HepG2 (cell line): Measurements from ENCODE around the gene CKLF. TPM values are rescaled to one million over a fixed set of nuclear protein-coding genes. Genes with fewer than 3 reads are reported as not detected.

Experiments used
- DR1 ChIP-seq: sonication (generic); formaldehyde crosslinking; IDR thresholded peaks from 2 replicates; pipeline ENCODE4 v1.8.0; 2021; ENCODE audit warnings: mild to moderate bottlenecking, missing genetic modification reagents, inconsistent platforms
- IKZF4 ChIP-seq: sonication (generic); formaldehyde crosslinking; IDR thresholded peaks from 2 replicates; pipeline ENCODE4 v1.5.1; 2020; ENCODE audit warnings: borderline replicate concordance, mild to moderate bottlenecking, low read depth, missing genetic modification reagents; ENCODE audit errors: not compliant biosample characterization
- IRF1 ChIP-seq: sonication (generic); formaldehyde crosslinking; IDR thresholded peaks from 2 replicates; pipeline ENCODE4 v1.4.0; 2020; ENCODE audit warnings: low read depth, mild to moderate bottlenecking, missing genetic modification reagents
- RBAK ChIP-seq: sonication (generic); formaldehyde crosslinking; IDR thresholded peaks from 2 replicates; pipeline ENCODE4 v1.5.1; 2020; ENCODE audit warnings: mild to moderate bottlenecking, missing genetic modification reagents
- RFX1 ChIP-seq: fragments of 450-650 bp; IDR thresholded peaks from 2 replicates; pipeline ENCODE4 v1.6.1; 2017
- RORA ChIP-seq: sonication (generic); formaldehyde crosslinking; IDR thresholded peaks from 2 replicates; pipeline ENCODE4 v1.5.0; 2020; ENCODE audit warnings: mild to moderate bottlenecking, missing genetic modification reagents, moderate library complexity
- U2AF1 ChIP-seq: fragments of 200-400 bp; formaldehyde crosslinking; optimal IDR thresholded peaks from 2 replicates; pipeline ENCODE3; 2017; ENCODE audit warnings: mild to moderate bottlenecking, low read depth, low read length
- ZKSCAN5 ChIP-seq: sonication (generic); formaldehyde crosslinking; IDR thresholded peaks from 2 replicates; pipeline ENCODE4 v1.5.1; 2020; ENCODE audit warnings: mild to moderate bottlenecking, missing genetic modification reagents
- ZNF224 ChIP-seq: sonication (generic); formaldehyde crosslinking; IDR thresholded peaks from 2 replicates; pipeline ENCODE4 v1.5.0; 2020; ENCODE audit warnings: mild to moderate bottlenecking, missing genetic modification reagents
- ZNF335 ChIP-seq: sonication (generic); formaldehyde crosslinking; IDR thresholded peaks from 2 replicates; pipeline ENCODE4 v1.4.0; 2020; ENCODE audit warnings: missing genetic modification reagents
- ZNF484 ChIP-seq: sonication (generic); formaldehyde crosslinking; IDR thresholded peaks from 2 replicates; pipeline ENCODE4 v1.5.1; 2020; ENCODE audit warnings: mild to moderate bottlenecking, low read depth, missing genetic modification reagents, borderline replicate concordance
- ZSCAN20 ChIP-seq: sonication (generic); formaldehyde crosslinking; IDR thresholded peaks from 2 replicates; pipeline ENCODE4 v1.4.0; 2020; ENCODE audit warnings: missing genetic modification reagents, mild to moderate bottlenecking, borderline replicate concordance
- polyA plus RNA-seq, 8 experiments: library from polyadenylated mRNA; depleted of rRNA in 3 of 8; stranded (reverse) in 7 of 8; unstranded in 1 of 8; fragments of >200 nt; fragmentation: Illumina TruSeq in 4 of 8; extraction: Trizol in 4 of 8; gene quantifications; 2 replicates each; pipeline versions ENCODE4 v1.2.1 to v1.2.3, GENCODE V29; 2011 to 2016; ENCODE audit warnings: low read depth in 4 of 8, missing spikeins in 1 of 8, mixed read lengths in 1 of 8; ENCODE audit not compliant: insufficient read depth in 1 of 8
- total RNA-seq, 5 experiments: library from RNA; depleted of rRNA; stranded (reverse); fragments of >200 nt; fragmentation: Illumina TruSeq; extraction: Trizol; gene quantifications; 2 replicates each; pipeline ENCODE4 v1.2.3, GENCODE V29; 2016; ENCODE audit warnings: low read depth in 1 of 5
- TF ChIP-seq, protein P1 (sequence below): sonication (generic); formaldehyde crosslinking; IDR thresholded peaks from 2 replicates; pipeline ENCODE4 v1.5.1; 2020; ENCODE audit warnings: mild to moderate bottlenecking, moderate library complexity, missing genetic modification reagents
- TF ChIP-seq, protein P2 (sequence below): sonication (generic); formaldehyde crosslinking; IDR thresholded peaks from 2 replicates; pipeline ENCODE4 v1.4.0; 2020; ENCODE audit warnings: missing genetic modification reagents, borderline replicate concordance
- TF ChIP-seq, protein P3 (sequence below): sonication (generic); formaldehyde crosslinking; IDR thresholded peaks from 2 replicates; pipeline ENCODE4 v1.4.0; 2020; ENCODE audit warnings: missing genetic modification reagents, mild to moderate bottlenecking, borderline replicate concordance
- TF ChIP-seq, protein P4 (sequence below): sonication (generic); formaldehyde crosslinking; IDR thresholded peaks from 2 replicates; pipeline ENCODE4 v1.8.0; 2023; ENCODE audit warnings: mild to moderate bottlenecking, missing genetic modification reagents
- TF ChIP-seq, protein P5 (sequence below): IDR thresholded peaks from 2 replicates; pipeline ENCODE4 v1.6.1; 2016; ENCODE audit warnings: low read depth

The CKLF gene
- total and polyA plus RNA-seq, 2 of the 13 experiments (the other 11 are each of a cell fraction or from before 2014, with no cell fraction given), result 120 to 167 TPM

GRCh38 chr16:66608241-66609138, 56.1 kb downstream of the CKLF start (continued):
- TF ChIP-seq ZNF484 (CRISPR knock-in tag) (no peak), RBAK (CRISPR knock-in tag) (no peak), ZSCAN20 (CRISPR knock-in tag) (peak; percentile 61; the same call in 1 of the 2 replicates), ZNF335 (CRISPR knock-in tag) (peak; percentile 96), ZKSCAN5 (CRISPR knock-in tag) (no peak), U2AF1 (peak; percentile 91), RFX1 (no peak), ZNF224 (CRISPR knock-in tag) (peak; percentile 33; the same call in 1 of the 2 replicates), IKZF4 (peak; percentile 77), IRF1 (CRISPR knock-in tag) (peak; percentile 89; the same call in 1 of the 2 replicates), RORA (CRISPR knock-in tag) (no peak), DR1 (CRISPR knock-in tag) (peak; percentile 37; the same call in 1 of the 2 replicates)
- TF ChIP-seq, protein P1, sequence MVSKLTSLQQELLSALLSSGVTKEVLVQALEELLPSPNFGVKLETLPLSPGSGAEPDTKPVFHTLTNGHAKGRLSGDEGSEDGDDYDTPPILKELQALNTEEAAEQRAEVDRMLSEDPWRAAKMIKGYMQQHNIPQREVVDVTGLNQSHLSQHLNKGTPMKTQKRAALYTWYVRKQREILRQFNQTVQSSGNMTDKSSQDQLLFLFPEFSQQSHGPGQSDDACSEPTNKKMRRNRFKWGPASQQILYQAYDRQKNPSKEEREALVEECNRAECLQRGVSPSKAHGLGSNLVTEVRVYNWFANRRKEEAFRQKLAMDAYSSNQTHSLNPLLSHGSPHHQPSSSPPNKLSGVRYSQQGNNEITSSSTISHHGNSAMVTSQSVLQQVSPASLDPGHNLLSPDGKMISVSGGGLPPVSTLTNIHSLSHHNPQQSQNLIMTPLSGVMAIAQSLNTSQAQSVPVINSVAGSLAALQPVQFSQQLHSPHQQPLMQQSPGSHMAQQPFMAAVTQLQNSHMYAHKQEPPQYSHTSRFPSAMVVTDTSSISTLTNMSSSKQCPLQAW, result peak; percentile 85
- TF ChIP-seq, protein P2, sequence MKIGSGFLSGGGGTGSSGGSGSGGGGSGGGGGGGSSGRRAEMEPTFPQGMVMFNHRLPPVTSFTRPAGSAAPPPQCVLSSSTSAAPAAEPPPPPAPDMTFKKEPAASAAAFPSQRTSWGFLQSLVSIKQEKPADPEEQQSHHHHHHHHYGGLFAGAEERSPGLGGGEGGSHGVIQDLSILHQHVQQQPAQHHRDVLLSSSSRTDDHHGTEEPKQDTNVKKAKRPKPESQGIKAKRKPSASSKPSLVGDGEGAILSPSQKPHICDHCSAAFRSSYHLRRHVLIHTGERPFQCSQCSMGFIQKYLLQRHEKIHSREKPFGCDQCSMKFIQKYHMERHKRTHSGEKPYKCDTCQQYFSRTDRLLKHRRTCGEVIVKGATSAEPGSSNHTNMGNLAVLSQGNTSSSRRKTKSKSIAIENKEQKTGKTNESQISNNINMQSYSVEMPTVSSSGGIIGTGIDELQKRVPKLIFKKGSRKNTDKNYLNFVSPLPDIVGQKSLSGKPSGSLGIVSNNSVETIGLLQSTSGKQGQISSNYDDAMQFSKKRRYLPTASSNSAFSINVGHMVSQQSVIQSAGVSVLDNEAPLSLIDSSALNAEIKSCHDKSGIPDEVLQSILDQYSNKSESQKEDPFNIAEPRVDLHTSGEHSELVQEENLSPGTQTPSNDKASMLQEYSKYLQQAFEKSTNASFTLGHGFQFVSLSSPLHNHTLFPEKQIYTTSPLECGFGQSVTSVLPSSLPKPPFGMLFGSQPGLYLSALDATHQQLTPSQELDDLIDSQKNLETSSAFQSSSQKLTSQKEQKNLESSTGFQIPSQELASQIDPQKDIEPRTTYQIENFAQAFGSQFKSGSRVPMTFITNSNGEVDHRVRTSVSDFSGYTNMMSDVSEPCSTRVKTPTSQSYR (CRISPR knock-in tag), result no peak
- TF ChIP-seq, protein P3, sequence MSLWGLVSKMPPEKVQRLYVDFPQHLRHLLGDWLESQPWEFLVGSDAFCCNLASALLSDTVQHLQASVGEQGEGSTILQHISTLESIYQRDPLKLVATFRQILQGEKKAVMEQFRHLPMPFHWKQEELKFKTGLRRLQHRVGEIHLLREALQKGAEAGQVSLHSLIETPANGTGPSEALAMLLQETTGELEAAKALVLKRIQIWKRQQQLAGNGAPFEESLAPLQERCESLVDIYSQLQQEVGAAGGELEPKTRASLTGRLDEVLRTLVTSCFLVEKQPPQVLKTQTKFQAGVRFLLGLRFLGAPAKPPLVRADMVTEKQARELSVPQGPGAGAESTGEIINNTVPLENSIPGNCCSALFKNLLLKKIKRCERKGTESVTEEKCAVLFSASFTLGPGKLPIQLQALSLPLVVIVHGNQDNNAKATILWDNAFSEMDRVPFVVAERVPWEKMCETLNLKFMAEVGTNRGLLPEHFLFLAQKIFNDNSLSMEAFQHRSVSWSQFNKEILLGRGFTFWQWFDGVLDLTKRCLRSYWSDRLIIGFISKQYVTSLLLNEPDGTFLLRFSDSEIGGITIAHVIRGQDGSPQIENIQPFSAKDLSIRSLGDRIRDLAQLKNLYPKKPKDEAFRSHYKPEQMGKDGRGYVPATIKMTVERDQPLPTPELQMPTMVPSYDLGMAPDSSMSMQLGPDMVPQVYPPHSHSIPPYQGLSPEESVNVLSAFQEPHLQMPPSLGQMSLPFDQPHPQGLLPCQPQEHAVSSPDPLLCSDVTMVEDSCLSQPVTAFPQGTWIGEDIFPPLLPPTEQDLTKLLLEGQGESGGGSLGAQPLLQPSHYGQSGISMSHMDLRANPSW (CRISPR knock-in tag), result peak; percentile 56; the same call in 1 of the 2 replicates
- TF ChIP-seq, protein P4, sequence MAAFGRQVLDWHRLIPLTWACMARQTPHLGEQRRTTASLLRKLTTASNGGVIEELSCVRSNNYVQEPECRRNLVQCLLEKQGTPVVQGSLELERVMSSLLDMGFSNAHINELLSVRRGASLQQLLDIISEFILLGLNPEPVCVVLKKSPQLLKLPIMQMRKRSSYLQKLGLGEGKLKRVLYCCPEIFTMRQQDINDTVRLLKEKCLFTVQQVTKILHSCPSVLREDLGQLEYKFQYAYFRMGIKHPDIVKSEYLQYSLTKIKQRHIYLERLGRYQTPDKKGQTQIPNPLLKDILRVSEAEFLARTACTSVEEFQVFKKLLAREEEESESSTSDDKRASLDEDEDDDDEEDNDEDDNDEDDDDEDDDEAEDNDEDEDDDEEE, result peak; percentile 79; the same call in 1 of the 2 replicates
- TF ChIP-seq, protein P5, sequence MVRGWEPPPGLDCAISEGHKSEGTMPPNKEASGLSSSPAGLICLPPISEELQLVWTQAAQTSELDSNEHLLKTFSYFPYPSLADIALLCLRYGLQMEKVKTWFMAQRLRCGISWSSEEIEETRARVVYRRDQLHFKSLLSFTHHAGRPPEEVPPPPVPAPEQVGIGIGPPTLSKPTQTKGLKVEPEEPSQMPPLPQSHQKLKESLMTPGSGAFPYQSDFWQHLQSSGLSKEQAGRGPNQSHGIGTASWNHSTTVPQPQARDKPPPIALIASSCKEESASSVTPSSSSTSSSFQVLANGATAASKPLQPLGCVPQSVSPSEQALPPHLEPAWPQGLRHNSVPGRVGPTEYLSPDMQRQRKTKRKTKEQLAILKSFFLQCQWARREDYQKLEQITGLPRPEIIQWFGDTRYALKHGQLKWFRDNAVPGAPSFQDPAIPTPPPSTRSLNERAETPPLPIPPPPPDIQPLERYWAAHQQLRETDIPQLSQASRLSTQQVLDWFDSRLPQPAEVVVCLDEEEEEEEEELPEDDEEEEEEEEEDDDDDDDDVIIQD (CRISPR knock-in tag), result peak; percentile 76
